Thoracic aorta (tissue), 2 donors: ENCODE results near the gene WARS2. TPM values are rescaled to one million over a fixed set of nuclear protein-coding genes. Genes with fewer than 3 reads are reported as not detected.

ENCODE experiments used
- ATAC-seq: fragments of 150-250 bp; one replicate; pipeline ENCODE4 v1.8.0; 2017; ENCODE audit warnings: low read depth; ENCODE audit not compliant: insufficient number of reproducible peaks, low FRiP score
- DNase-seq: peaks from one replicate; pipeline ENCODE4 v3.0.0-alpha.2; 2020; ENCODE audit warnings: low spot score
- H3K27ac ChIP-seq, 2 donors: fragments of 200-600 bp; sonication (generic); 1 replicate in 1 of 2; 2 replicates in 1 of 2; pipeline ENCODE4 v1.5.1; 2016; ENCODE audit warnings: mild to moderate bottlenecking in 2 of 2, moderate library complexity in 2 of 2
- H3K27me3 ChIP-seq: fragments of 200-600 bp; sonication (generic); replicated peaks from 2 replicates; pipeline ENCODE4 v1.6.0; 2016; ENCODE audit warnings: mild to moderate bottlenecking; ENCODE audit not compliant: insufficient read depth
- H3K36me3 ChIP-seq: fragments of 200-600 bp; sonication (generic); one replicate; pipeline ENCODE4 v1.5.1; 2016
- H3K4me1 ChIP-seq, 2 donors: fragments of 200-600 bp; sonication (generic); 1 replicate in 1 of 2; 2 replicates in 1 of 2; pipeline versions ENCODE4 v1.5.1 to v1.6.0; 2016; ENCODE audit warnings: low read depth in 2 of 2, mild to moderate bottlenecking in 1 of 2; ENCODE audit not compliant: control insufficient read depth in 1 of 2
- H3K4me3 ChIP-seq: fragments of 200-600 bp; sonication (generic); 2 replicates; pipeline ENCODE4 v1.5.1; 2016; ENCODE audit warnings: mild to moderate bottlenecking
- H3K9me3 ChIP-seq: fragments of 200-600 bp; sonication (generic); 2 replicates; pipeline ENCODE4 v1.5.1; 2016
- CTCF ChIP-seq: fragments of 200-600 bp; sonication (generic); IDR thresholded peaks from one replicate; pipeline ENCODE4 v1.5.1; 2019; ENCODE audit warnings: antibody characterized with exemption
- total RNA-seq, 2 donors: library from RNA; depleted of rRNA; stranded (reverse); fragments of >200 nt; gene quantifications; one replicate each; pipeline versions ENCODE4 v1.1.0 to v1.2.3, GENCODE V29; 2016

The WARS2 gene
- total RNA-seq, 2 donors from 2014 or later: 11.1 to 13.8 TPM

GRCh38 chr1:119015547-119015946 lies 124.9 kb downstream of the WARS2 start:
- TF ChIP-seq CTCF: no peak
- Histone ChIP-seq H3K36me3 (no peaks in the 10 kb centered on the region), H3K4me3 (no peak overlapping the region), H3K27ac (no peak overlapping the region), H3K27me3 (no peaks in the 10 kb centered on the region), H3K9me3 (no peaks in the 10 kb centered on the region), H3K4me1 (no peaks in the 10 kb centered on the region)
- no peak for DNase-seq
- ATAC-seq: no peak

GRCh38 chr1:119012383-119012782 lies 128.1 kb downstream of the WARS2 start:
- no peak for TF ChIP-seq CTCF
- Histone ChIP-seq H3K4me3 (no peak overlapping the region), H3K27ac (no peak overlapping the region), H3K36me3 (no peaks in the 10 kb centered on the region), H3K4me1 (peaks cover 17 to 18% of the 10 kb centered on the region in 2 donors), H3K9me3 (no peaks in the 10 kb centered on the region), H3K27me3 (peaks cover 9% of the 10 kb centered on the region)
- DNase-seq: no peak
- ATAC-seq: no peak

GRCh38 chr1:119011706-119012105 lies 128.7 kb downstream of the WARS2 start:
- ATAC-seq (no peak), DNase-seq (no peak)
- TF ChIP-seq CTCF: no peak
- no peak overlapping the region for H3K4me3 ChIP-seq
- H3K4me1 ChIP-seq: peaks cover 17 to 25% of the 10 kb centered on the region in 2 donors
- peaks cover 10% of the 10 kb centered on the region for H3K27me3 ChIP-seq
- no peaks in the 10 kb centered on the region for H3K36me3 ChIP-seq
- H3K9me3 ChIP-seq: no peaks in the 10 kb centered on the region
- H3K27ac ChIP-seq: no peak overlapping the region

GRCh38 chr1:119011116-119011515 lies 129.3 kb downstream of the WARS2 start:
- Histone ChIP-seq H3K9me3 (no peaks in the 10 kb centered on the region), H3K36me3 (no peaks in the 10 kb centered on the region), H3K4me1 (peaks cover 17 to 29% of the 10 kb centered on the region in 2 donors), H3K4me3 (no peak overlapping the region), H3K27me3 (peaks cover 10% of the 10 kb centered on the region), H3K27ac (no peak overlapping the region)
- ATAC-seq (no peak), DNase-seq (no peak)
- no peak for TF ChIP-seq CTCF

GRCh38 chr1:119010201-119010600 lies 130.3 kb downstream of the WARS2 start:
- Histone ChIP-seq H3K27ac (no peak overlapping the region), H3K9me3 (no peaks in the 10 kb centered on the region), H3K27me3 (peaks cover 10% of the 10 kb centered on the region), H3K4me3 (no peak overlapping the region), H3K4me1 (peaks cover 17 to 29% of the 10 kb centered on the region in 2 donors), H3K36me3 (no peaks in the 10 kb centered on the region)
- no peak for DNase-seq
- no peak for ATAC-seq
- no peak for TF ChIP-seq CTCF
